CMK (cell line): ENCODE results near the gene PIGU.
"Not testable (repeated sequence)": the region's sequence is repeated elsewhere in the genome, so short reads cannot be mapped to it uniquely, and the experiment has no call there.

Experiments
- DNase-seq: peaks from one replicate; pipeline ENCODE4 v3.0.0-alpha.2; 2010; ENCODE audit warnings: low read depth

The PIGU gene

DNA sequence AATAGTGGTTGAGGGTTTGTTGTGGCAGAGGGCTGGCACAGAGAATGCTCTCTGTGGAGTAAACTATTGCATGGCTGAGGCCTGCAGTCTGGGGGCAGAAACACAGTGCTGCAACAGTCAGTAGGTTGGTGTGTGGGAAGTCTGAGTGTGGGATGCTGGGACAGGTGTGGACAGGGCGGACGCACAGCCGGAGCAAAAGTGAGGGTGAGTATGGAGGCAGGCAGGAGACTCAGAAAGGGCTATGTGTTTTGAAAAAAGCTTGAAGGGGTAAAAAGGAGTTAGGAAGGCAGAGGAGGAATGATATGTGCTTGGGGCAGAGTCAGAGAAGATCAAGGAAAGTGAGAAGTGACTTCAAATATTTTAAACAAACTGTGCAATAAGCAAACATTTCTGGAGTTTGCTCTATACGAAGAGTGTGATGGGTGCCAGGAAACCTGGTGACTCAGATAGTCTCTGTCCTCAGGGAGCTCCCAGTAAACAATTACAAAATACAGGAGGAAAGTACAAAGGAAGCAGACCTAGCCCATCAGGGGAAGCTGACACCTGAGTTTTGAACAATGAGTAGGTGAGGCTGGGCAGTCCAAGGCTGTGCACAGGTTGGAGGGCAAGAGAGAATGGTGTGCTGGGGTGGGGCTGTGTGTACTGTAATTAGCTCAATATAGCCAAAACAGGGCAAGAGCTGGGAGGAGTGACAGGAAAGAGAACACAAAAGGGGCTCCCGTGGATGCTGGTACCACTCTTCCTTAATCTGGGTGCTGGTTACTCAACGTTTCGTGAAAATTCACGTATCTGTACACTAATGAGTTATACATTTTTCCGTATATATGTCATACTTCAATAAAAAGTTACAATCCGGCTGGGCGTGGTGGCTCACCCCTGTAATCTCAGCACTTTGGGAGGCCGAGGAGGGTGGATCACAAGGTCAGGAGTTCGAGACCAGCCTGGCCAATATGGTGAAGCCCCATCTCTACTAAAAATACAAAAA, 55.2 kb downstream of the PIGU start:
- DNase-seq = no peak

DNA sequence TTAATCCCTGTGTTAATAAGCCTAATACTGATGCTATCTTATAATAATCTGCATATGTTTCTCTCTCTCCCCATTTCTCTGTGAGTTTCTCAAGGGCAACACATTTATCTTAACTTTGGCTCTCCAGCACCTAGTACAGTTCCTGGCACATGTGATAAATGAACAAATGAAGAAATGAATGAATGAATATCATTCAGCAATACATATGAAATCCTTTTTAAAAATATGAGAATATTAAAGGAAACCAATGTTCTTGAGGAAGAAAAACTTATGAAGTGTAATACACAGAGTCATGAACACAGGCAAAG, 55.9 kb downstream of the PIGU start:
- DNase-seq = no peak

DNA sequence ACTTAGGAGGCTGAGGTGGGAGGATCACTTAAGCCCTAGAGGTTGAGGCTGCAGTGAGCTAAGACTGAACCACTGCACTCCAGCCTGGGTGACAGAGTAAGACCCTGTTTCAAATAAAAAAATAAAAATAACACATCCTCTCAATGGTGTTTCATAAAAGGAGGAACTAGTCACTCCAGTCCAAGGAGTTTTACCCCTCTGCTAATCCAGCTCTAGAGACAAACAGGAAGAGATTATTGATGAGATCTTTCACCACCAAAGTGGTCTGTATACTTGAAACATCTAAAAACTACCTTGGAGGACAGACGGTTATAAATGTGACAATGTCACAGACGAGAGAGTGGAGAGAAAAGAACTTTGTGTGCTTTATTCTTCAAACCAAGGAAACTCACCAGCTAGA, 58.2 kb downstream of the PIGU start:
- DNase-seq = no peak

DNA sequence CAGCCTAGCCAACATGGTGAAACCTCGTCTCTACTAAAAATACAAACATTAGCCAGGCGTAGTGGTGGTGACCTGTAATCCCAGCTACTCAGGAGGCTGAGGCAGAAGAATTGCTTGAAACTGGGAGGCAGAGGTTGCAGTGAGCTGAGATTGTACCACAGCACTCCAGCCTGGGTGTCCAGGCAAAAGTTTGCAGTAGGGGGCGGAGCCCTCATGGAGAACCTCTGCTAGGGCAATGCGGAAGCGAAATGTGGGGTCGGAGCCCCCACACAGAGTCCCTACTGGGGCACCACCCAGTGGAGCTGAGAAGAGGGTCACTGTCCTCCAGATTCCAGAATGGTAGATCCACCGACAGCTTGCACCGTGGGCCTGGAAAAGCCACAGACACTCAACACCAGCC, 60.0 kb downstream of the PIGU start:
- not testable (repeated sequence) for DNase-seq

- no peak for DNase-seq
Measured at GRCh38 chr20:34615477-34615876, 61.4 kb downstream of the PIGU start.

DNA sequence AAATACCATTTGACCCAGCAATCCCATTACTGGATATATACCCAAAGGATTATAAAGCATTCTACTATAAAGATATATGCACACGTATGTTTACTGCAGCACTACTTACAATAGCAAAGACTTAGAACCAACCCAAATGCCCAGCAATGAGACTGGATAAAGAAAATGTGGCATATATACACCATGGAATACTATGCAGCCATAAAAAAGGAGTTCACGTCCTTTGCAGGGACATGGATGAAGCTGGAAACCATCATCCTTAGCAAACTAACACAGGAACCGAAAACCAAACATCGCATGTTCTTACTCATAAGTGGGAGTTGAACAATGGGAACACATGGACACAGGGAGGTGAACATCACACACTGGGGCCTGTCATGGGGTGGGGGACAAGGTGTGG, 64.9 kb downstream of the PIGU start:
- not testable (repeated sequence) for DNase-seq

GRCh38 chr20:34607066-34607465, 69.8 kb downstream of the PIGU start:
- DNase-seq = no peak

- no peak for DNase-seq
Measured at GRCh38 chr20:34604980-34605788, 71.7 kb downstream of the PIGU start.

- no peak for DNase-seq
Measured at GRCh38 chr20:34600892-34601653, 75.8 kb downstream of the PIGU start.

DNA sequence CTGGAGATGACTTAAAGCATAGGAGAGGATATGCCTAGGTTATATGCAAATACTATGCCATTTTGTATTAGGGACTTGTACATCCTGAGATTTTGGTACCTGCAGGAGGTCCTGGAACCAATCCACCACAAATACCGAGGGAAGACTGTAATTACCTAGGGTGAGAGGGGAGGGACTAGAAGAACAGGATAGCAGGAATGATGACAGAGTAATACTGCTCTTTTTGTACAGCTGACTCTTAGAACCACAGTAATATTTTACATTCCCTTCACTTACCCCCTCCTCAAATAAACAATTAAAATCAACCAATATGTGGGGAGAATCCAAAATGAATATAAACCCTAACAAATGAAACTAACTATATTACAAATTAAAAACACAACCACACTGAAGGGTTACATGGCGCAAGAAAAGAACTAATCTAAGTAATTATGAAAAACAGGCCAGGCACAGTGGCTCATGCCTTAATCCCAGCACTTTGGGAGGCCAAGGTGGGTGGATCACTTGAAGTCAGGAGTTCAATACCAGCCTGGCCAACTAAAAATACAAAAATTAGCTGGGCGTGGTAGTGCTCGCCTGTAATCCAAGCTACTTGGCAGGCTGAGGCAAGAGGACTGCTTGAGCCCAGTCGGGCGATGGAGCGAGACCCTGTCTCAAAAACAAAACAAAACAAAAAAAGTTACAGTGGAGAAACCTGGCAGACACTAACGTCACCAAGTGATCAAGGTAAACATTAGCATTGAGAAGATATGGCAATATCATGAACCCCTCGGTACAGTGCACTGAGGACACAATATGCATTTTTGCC, 81.3 kb downstream of the PIGU start:
- no peak for DNase-seq

DNA sequence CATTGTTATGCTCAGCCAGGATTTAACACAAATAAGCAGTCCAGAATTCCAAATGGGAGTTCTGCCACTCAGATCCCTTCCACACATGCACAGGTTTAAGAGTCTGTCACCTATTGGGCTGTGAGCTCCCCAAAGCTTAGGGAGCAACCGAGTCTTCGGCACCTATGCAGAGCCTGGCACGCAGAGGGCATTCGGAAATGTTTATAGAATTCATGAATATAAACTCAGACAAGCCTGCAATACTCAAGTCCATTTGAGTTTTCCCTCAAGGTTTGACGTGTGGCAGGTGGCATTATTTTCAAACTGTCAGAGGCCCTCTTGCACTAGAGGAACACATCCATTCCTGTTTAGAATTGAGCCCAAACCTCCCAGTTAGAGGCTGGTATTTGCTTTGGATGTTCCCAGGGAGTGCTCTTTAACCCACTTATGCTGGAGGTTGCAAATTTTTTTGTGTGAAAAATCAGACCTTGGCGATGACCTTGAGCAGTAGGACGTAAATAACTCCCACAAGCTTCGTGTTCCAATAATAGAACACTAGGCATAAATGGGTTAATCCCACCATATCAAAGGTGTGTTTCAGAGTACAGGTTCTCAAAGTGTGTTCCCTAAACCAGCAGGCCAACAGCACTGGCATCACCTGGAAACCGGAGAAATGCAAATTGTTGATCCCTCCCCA, 90.3 kb downstream of the PIGU start:
- no peak for DNase-seq

- DNase-seq = no peak
Measured at GRCh38 chr20:34585019-34585418, 91.9 kb downstream of the PIGU start.

- no peak for DNase-seq
Measured at GRCh38 chr20:34583544-34583943, 93.3 kb downstream of the PIGU start.

- no peak for DNase-seq
Measured at GRCh38 chr20:34582911-34583310, 94.0 kb downstream of the PIGU start.

DNA sequence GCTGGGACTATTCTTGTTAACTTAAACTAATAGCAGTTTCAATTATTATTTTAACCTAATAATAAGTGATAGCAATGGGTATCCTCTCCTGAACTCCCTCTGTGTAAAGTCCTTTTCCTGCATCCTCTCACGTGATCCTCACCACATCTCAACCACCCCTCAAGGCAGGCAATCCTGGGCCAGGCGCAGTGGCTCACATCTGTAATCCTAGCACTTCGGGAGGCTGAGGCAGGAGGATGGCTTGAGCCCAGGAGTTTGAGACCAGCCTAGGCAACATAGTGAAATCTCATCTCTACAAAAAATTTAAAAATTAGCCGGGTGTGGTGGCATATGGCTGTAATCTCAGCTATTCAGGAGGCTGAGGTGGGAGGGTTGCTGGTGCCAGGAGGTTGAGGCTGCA, 94.7 kb downstream of the PIGU start:
- no peak for DNase-seq

DNA sequence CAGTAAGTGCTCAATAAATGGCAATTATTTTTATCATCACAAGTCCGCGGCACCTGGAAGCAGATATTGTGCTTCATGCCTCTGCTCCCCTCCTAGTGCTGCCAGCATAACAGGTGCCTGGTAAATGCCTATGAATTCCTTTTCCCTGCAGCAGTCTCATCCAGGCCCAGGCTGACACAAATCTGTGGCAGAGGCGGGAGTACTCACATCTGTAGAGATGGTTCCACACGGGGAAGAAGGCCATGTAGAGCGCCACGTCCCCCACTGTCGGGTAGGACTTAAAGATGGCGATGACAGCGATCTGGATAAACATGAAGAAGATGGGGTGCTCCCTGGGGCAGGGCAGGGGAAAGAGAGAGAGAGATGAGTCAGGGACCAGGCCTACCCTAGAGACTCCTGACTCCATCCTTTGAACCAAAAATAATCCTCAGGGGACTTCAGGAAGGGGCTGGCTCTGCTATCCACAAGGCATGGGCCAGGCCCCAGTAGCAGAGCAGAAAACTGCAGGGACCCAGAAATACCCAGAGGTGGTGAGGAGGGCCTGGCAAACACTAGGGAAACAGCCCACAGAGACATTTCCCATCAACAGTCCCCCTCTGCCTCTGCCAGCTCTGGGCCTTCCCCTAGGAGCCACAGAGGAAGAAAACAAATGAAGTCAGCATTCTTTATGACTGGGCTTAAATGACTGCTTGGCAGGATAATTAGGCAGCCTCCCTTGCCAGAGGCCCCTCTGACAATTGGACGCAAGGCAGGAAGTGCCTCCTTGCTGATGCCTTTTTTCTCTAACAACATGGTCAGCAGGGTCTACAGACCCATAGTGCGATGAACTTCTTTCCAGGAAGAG, 95.3 kb downstream of the PIGU start:
- DNase-seq = no peak

- no peak for DNase-seq
Measured at GRCh38 chr20:34579979-34580940, 96.6 kb downstream of the PIGU start.

DNA sequence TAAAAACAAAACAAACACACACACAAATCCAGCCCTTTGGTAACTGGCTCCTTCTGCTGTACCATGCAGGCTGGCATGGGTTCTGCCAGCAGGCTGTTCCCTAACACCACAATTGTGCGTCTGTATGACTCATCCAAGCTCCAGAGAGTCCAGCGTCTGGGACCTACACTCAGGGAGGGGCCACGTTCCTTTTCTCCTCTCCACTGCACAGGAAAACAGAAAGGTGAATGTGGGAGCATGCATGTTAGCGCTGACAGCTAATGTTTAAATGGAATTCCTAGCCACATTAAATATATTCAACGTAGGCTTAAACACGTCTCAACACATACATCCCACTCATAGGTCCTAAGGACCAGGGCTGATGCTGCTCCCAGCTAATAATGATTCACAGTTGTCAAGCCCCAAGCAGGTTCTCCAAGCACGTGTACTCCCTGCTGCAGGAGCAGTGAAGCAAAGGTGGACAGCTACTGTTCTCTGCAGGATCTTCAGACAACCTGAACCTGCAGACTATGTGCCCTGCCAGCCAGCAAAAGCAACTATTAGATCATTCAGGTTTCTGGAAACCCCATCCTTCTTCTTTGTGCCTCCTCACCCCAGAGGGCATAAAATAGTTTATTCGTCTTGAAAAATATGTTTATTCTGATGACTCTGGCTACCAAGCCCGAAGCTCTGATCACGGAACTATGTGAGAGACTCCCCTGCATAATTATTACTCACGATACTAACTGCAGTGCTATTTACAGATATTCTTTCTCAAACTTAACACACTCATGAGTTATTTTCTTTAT, 97.5 kb downstream of the PIGU start:
- no peak for DNase-seq
